IMR-90 (cell line): ENCODE results near the gene ANO4. TPM values are rescaled to one million over a fixed set of nuclear protein-coding genes. Genes with fewer than 3 reads are reported as not detected.

ENCODE experiments used
- ATAC-seq: fragments of 200-7000 bp; cut with Tn5 transposase; 2 replicates; pipeline ENCODE4 v1.9.1; 2020; ENCODE audit warnings: low read depth, mild to moderate bottlenecking, moderate library complexity
- BruUV-seq: library from RNA; stranded (reverse); fragments of 400-500 nt; replicated peaks from 2 replicates; lab custom pipeline; 2021; lab: Mats Ljungman, UMichigan
- CTCF ChIA-PET: fragments of 300-600 bp; formaldehyde crosslinking; extraction: SDS; loops from one replicate; lab custom pipeline; 2021; ENCODE audit warnings: antibody characterized with exemption; lab: Yijun Ruan, JAX
- POLR2A ChIA-PET: fragments of 300-600 bp; sonication (Branson Sonifier 250); formaldehyde crosslinking; loops from one replicate; lab custom pipeline; 2022; ENCODE audit warnings: antibody characterized with exemption; ENCODE audit not compliant: unreplicated experiment; lab: Charles Lee
- DNase-seq: peaks from one replicate; pipeline ENCODE4 v3.0.0; 2013
- H2AFZ ChIP-seq: replicated peaks from 2 replicates; pipeline ENCODE3; 2013; ENCODE audit warnings: low read length, mild to moderate bottlenecking; ENCODE audit not compliant: poor library complexity
- H2AK5ac ChIP-seq: 2 replicates; pipeline ENCODE4 v1.6.1; 2013; ENCODE audit warnings: low read depth, low read length, inconsistent platforms
- H2AK9ac ChIP-seq: replicated peaks from 2 replicates; pipeline ENCODE3; 2013; ENCODE audit warnings: mild to moderate bottlenecking, low read depth, low read length, moderate library complexity; ENCODE audit not compliant: poor library complexity
- H2BK120ac ChIP-seq: 2 replicates; pipeline ENCODE4 v1.6.1; 2013; ENCODE audit warnings: low read depth, low read length, inconsistent platforms
- H2BK15ac ChIP-seq: 3 replicates; pipeline ENCODE4 v1.6.1; 2013; ENCODE audit warnings: low read depth, low read length, inconsistent platforms
- H2BK20ac ChIP-seq: 2 replicates; pipeline ENCODE4 v1.6.1; 2013; ENCODE audit warnings: low read depth, mild to moderate bottlenecking, inconsistent platforms, low read length, moderate library complexity
- H2BK5ac ChIP-seq: 2 replicates; pipeline ENCODE4 v1.6.1; 2013; ENCODE audit warnings: mild to moderate bottlenecking, low read depth, low read length, inconsistent platforms; ENCODE audit not compliant: poor library complexity, severe bottlenecking
- H3K14ac ChIP-seq: replicated peaks from 2 replicates; pipeline ENCODE4 v1.6.1; 2013; ENCODE audit warnings: low read depth, low read length, inconsistent platforms
- H3K18ac ChIP-seq: 2 replicates; pipeline ENCODE4 v1.6.1; 2013; ENCODE audit warnings: low read depth, low read length, control low read depth
- H3K23ac ChIP-seq: 2 replicates; pipeline ENCODE4 v1.6.1; 2013; ENCODE audit warnings: low read depth, low read length, inconsistent platforms
- H3K27ac ChIP-seq: 2 replicates; pipeline ENCODE4 v1.5.1; 2013; ENCODE audit warnings: mild to moderate bottlenecking, control low read depth, low read length; ENCODE audit not compliant: insufficient read depth
- H3K27me3 ChIP-seq: 2 replicates; pipeline ENCODE4 v1.6.1; 2013; ENCODE audit warnings: low read length; ENCODE audit not compliant: control insufficient read depth, insufficient read depth
- H3K36me3 ChIP-seq: 2 replicates; pipeline ENCODE4 v1.6.1; 2013; ENCODE audit warnings: low read length, mixed read lengths; ENCODE audit not compliant: control insufficient read depth, insufficient read depth
- H3K4ac ChIP-seq: 2 replicates; pipeline ENCODE4 v1.6.1; 2013; ENCODE audit warnings: low read depth, low read length, inconsistent platforms
- H3K4me1 ChIP-seq: 2 replicates; pipeline ENCODE4 v1.6.1; 2013; ENCODE audit warnings: low read length, mixed read lengths; ENCODE audit not compliant: control insufficient read depth, insufficient read depth
- H3K4me2 ChIP-seq: 2 replicates; pipeline ENCODE4 v1.6.1; 2013; ENCODE audit warnings: low read depth, mild to moderate bottlenecking, control low read depth, low read length, moderate library complexity
- H3K4me3 ChIP-seq: 2 replicates; pipeline ENCODE4 v1.5.1; 2013; ENCODE audit warnings: low read depth, mild to moderate bottlenecking, control low read depth, low read length, moderate library complexity; ENCODE audit not compliant: insufficient read depth
- H3K56ac ChIP-seq: 2 replicates; pipeline ENCODE4 v1.6.1; 2013; ENCODE audit warnings: low read length, inconsistent platforms; ENCODE audit not compliant: insufficient read depth; ENCODE audit errors: extremely low read depth
- H3K79me1 ChIP-seq, 2 experiments: 2 replicates each; pipeline ENCODE4 v1.6.1; 2013; ENCODE audit warnings: low read length in 2 of 2, inconsistent platforms in 1 of 2, low read depth in 1 of 2
- H3K9ac ChIP-seq: 2 replicates; pipeline ENCODE4 v1.6.1; 2013; ENCODE audit warnings: low read depth, low read length, control low read depth
- H3K9me1 ChIP-seq: 2 replicates; pipeline ENCODE4 v1.6.1; 2013; ENCODE audit warnings: low read length, inconsistent platforms; ENCODE audit not compliant: insufficient read depth
- H3K9me3 ChIP-seq: 2 replicates; pipeline ENCODE4 v1.6.1; 2013; ENCODE audit warnings: low read length; ENCODE audit not compliant: control insufficient read depth, insufficient read depth
- H4K20me1 ChIP-seq: 2 replicates; pipeline ENCODE4 v1.6.1; 2013; ENCODE audit warnings: low read length, inconsistent platforms; ENCODE audit not compliant: insufficient read depth
- H4K5ac ChIP-seq: 2 replicates; pipeline ENCODE4 v1.6.1; 2013; ENCODE audit warnings: mild to moderate bottlenecking, low read depth, low read length, control low read depth
- H4K8ac ChIP-seq, 2 experiments: 2 replicates each; pipeline ENCODE4 v1.6.1; 2013; ENCODE audit warnings: low read depth in 2 of 2, low read length in 2 of 2, control low read depth in 1 of 2, inconsistent platforms in 1 of 2
- H4K91ac ChIP-seq: 2 replicates; pipeline ENCODE4 v1.6.1; 2013; ENCODE audit warnings: low read depth, low read length, inconsistent platforms; ENCODE audit not compliant: insufficient read depth
- MAZ ChIP-seq: IDR thresholded peaks from 2 replicates; pipeline ENCODE4 v1.6.1; 2012; ENCODE audit warnings: low read depth, mild to moderate bottlenecking, low read length, improper control_type of control experiment, moderate library complexity, borderline replicate concordance
- WGBS, 2 experiments: methylation state at CpG; one replicate each; pipeline versions ENCODE4 v1.1.5 to v1.1.7; 2013; ENCODE audit warnings: missing lambda C conversion rate in 2 of 2; ENCODE audit not compliant: insufficient read length in 1 of 2; ENCODE audit errors: extremely low coverage in 2 of 2; 5-methylcytosine and 5-hydroxymethylcytosine counted together
- dilution Hi-C: fragments of 300-500 bp; cut with HindIII; formaldehyde crosslinking; loops from one replicate; pipeline ENCODE4 v1.14.3; 2018; ENCODE audit warnings: low sequenced_read_pairs; ENCODE audit not compliant: unreplicated experiment
- in situ Hi-C: fragments of 300-500 bp; cut with MboI; formaldehyde crosslinking; loops from 3 replicates; pipeline ENCODE4 v1.14.3; 2019; ENCODE audit warnings: low sequenced_read_pairs, inconsistent platforms, mixed read lengths
- intact Hi-C: fragments of 100-400 bp; cut with micrococcal nuclease; formaldehyde crosslinking; loops from 2 replicates; pipeline ENCODE4 v1.10.0; 2022
- polyA plus RNA-seq, 3 experiments: library from polyadenylated mRNA; depleted of rRNA; stranded (reverse); fragments of >200 nt; gene quantifications; 2 replicates each; pipeline ENCODE4 v1.2.3, GENCODE V29; 2012; ENCODE audit warnings: low replicate concordance in 1 of 3
- total RNA-seq: library from RNA; depleted of rRNA; stranded (reverse); fragments of >200 nt; gene quantifications from 2 replicates; pipeline ENCODE4 v1.2.3, GENCODE V29; 2012; rRNA removed

ANO4 gene
- total and polyA plus RNA-seq, 2 of the 4 experiments (the other 2 are of a cell fraction), result 4.7 to 10.2 TPM

GRCh38 chr12:101174541-101174940 is 380.0 kb downstream of the ANO4 start:
- CTCF ChIA-PET, result no interaction called here
- WGBS, 2 experiments, result no CpG with 5 or more reads among the region's 3 CpGs

More at GRCh38 chr12:101174541-101174940, 380.0 kb downstream of the ANO4 start:
- POLR2A ChIA-PET, result no interaction called here
- H2AFZ ChIP-seq, result no peak overlapping the region
- intact Hi-C loops, result no loop called here
- in situ Hi-C loops, result no loop called here
- no peak overlapping the region for H3K9ac ChIP-seq
- H2BK5ac ChIP-seq, result no peak overlapping the region
- no peak overlapping the region for H3K4me3 ChIP-seq
- no peak overlapping the region for H3K56ac ChIP-seq
- H3K9me1 ChIP-seq, result no peaks in the 10 kb centered on the region
- H2AK5ac ChIP-seq, result no peak overlapping the region
- no peak overlapping the region for H3K4ac ChIP-seq
- H2BK20ac ChIP-seq, result no peak overlapping the region
- no peak overlapping the region for H3K4me2 ChIP-seq
- BruUV-seq, result no TSS peak
- TF ChIP-seq MAZ, result no peak
- H4K91ac ChIP-seq, result no peak overlapping the region
- H3K27me3 ChIP-seq, result no peaks in the 10 kb centered on the region
- H3K79me1 ChIP-seq, result no peaks in the 10 kb centered on the region
- dilution Hi-C loops, result no loop called here
- H3K18ac ChIP-seq, result no peak overlapping the region
- H3K4me1 ChIP-seq, result no peaks in the 10 kb centered on the region
- H2AK9ac ChIP-seq, result no peak overlapping the region
- DNase-seq, result no peak
- H3K14ac ChIP-seq, result no peak overlapping the region
- no peak for ATAC-seq
- no peaks in the 10 kb centered on the region for H3K36me3 ChIP-seq
- no peak overlapping the region for H3K23ac ChIP-seq
- H2BK120ac ChIP-seq, result no peak overlapping the region
- H3K27ac ChIP-seq, result no peak overlapping the region
- H4K8ac ChIP-seq, result no peak overlapping the region
- H4K20me1 ChIP-seq, result no peaks in the 10 kb centered on the region
- no peak overlapping the region for H4K5ac ChIP-seq
- no peak overlapping the region for H2BK15ac ChIP-seq
- H3K9me3 ChIP-seq, result no peaks in the 10 kb centered on the region

Other genes with a start within 250 kb of the ANO4 start
- 15.6 and 27.2 TPM in 2 replicates for gene GAS2L3, start 221.1 kb upstream of the ANO4 start, total RNA-seq
- gene GAS2L3, start 221.1 kb upstream of the ANO4 start, polyA plus RNA-seq (2012; rRNA removed), result 4.7 and 5.2 TPM in 2 replicates